Peyer's patch (tissue), 4 donors: ENCODE data around the gene SHLD2.
"Not testable (repeated sequence)": the region's sequence is repeated elsewhere in the genome, so short reads cannot be mapped to it uniquely, and the experiment has no call there.

Experiments
- CTCF ChIP-seq, 6 experiments: fragments of 450-650 bp in 4 of 6; fragments of 200-600 bp in 2 of 6; sonication (generic) in 1 of 6; IDR thresholded peaks; one replicate each; pipeline ENCODE4 v1.5.1; 2017 to 2019; ENCODE audit warnings: antibody characterized with exemption in 6 of 6, mild to moderate bottlenecking in 3 of 6, moderate library complexity in 1 of 6
- POLR2A ChIP-seq, 2 donors: fragments of 450-650 bp; IDR thresholded peaks; one replicate each; pipeline ENCODE4 v1.5.1; 2017; ENCODE audit warnings: antibody characterized with exemption in 2 of 2, mild to moderate bottlenecking in 2 of 2, moderate library complexity in 2 of 2

DNA sequence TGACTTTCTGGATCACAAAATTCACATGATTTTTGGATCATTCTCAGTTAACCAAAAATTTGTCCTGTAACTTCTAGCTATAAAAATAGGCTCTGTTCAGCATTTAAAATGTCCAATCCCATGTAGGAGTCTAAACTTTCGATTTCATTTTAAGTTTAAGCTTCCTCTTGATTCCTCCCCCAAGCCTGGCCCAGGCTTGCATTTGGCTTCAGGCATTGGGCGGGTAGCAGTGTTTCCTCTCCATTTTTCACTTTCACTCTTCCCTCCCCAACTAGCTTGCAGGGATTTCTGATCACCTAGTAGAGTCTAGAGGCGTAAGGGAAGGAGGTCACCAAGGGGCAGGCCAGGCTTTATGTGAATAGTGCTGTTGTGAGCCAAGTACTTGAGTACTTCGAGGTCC is 109.8 kb downstream of the SHLD2 start:
- not testable (repeated sequence) for TF ChIP-seq CTCF, POLR2A (IDR thresholded peaks at IDR 0.05)
